GM19324 (cell line): ENCODE results near the gene CPTP.

Experiments used
- ATAC-seq: cut with Tn5 transposase; IDR thresholded peaks from one replicate; pipeline ENCODE4 v1.9.1; 2021; ENCODE audit warnings: mild to moderate bottlenecking, moderate library complexity; ENCODE audit not compliant: unreplicated experiment, low FRiP score

Gene CPTP

DNA sequence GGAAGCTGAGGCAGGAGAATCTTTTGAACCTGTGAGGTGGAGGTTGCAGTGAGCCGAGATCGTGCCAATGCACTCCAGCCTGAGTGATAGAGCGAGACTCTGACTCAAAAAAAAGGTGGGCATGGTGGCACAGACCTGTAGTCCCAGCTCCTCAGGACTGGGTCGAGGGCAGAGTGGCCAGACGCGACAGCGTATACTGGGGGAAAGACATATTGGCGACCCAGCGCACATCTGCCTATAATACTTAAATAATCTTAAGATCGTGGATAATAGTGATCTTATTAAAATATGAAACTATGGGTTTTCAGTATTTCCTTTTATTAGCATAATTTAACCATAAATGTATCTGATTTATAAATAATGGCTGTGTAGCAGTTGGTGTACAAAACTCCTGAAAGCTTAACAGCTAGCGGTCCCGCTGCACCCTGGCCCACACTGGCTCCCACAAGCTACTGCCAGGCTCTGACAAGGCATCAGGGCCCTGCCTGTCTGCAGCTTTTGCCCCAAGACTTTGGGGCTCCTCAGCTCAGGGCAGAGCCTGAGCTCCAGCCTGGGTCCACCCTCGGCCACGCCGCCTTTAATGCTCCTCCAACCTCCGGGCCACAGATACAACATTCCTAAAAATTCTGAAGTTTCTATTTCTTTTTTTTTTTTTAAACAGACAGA lies 53.1 kb downstream of the CPTP start:
- no peak for ATAC-seq
